GM18499 (cell line): Measurements from ENCODE around the gene RGL2.
"Not testable (repeated sequence)": the region's sequence is repeated elsewhere in the genome, so short reads cannot be mapped to it uniquely, and the experiment has no call there.

Experiments used
- ATAC-seq: cut with Tn5 transposase; IDR thresholded peaks from one replicate; pipeline ENCODE4 v1.9.1; 2021; ENCODE audit warnings: moderate number of reproducible peaks; ENCODE audit not compliant: insufficient read depth, unreplicated experiment

The RGL2 gene

GRCh38 chr6:33298773-33299236 lies at the start of gene RGL2:
RGL2 (minus strand) TSS chr6:33298942; CDS start chr6:33298610, 332 bp downstream.
- ATAC-seq: no peak

- ATAC-seq: no peak
Measured at GRCh38 chr6:33347816-33348215, 49.1 kb upstream of the RGL2 start.

- not testable (repeated sequence) for ATAC-seq
Measured at GRCh38 chr6:33346972-33347371, 48.2 kb upstream of the RGL2 start.

GRCh38 chr6:33344701-33345697 lies 46.3 kb upstream of the RGL2 start:
- ATAC-seq: no peak

- no peak for ATAC-seq
Measured at GRCh38 chr6:33343953-33344611, 45.3 kb upstream of the RGL2 start.

- ATAC-seq: not testable (repeated sequence)
Measured at GRCh38 chr6:33343606-33343952, 44.8 kb upstream of the RGL2 start.

GRCh38 chr6:33339193-33339592 lies 40.5 kb upstream of the RGL2 start:
- no peak for ATAC-seq

- ATAC-seq: no peak
Measured at GRCh38 chr6:33336495-33336894, 37.8 kb upstream of the RGL2 start.

GRCh38 chr6:33335916-33336315 lies 37.2 kb upstream of the RGL2 start:
- no peak for ATAC-seq

GRCh38 chr6:33333666-33334065 lies 34.9 kb upstream of the RGL2 start:
- ATAC-seq: no peak

- ATAC-seq: no peak
Measured at GRCh38 chr6:33330736-33331135, 32.0 kb upstream of the RGL2 start.

- ATAC-seq: no peak
Measured at GRCh38 chr6:33329058-33329457, 30.3 kb upstream of the RGL2 start.

- ATAC-seq: no peak
Measured at GRCh38 chr6:33324125-33324524, 25.4 kb upstream of the RGL2 start.

- ATAC-seq: no peak
Measured at GRCh38 chr6:33323623-33323948, 24.8 kb upstream of the RGL2 start.

- no peak for ATAC-seq
Measured at GRCh38 chr6:33321227-33321626, 22.5 kb upstream of the RGL2 start.

- no peak for ATAC-seq
Measured at GRCh38 chr6:33320315-33321181, 21.8 kb upstream of the RGL2 start.

GRCh38 chr6:33319939-33320314 lies 21.2 kb upstream of the RGL2 start:
- no peak for ATAC-seq

- no peak for ATAC-seq
Measured at GRCh38 chr6:33318426-33319073, 19.8 kb upstream of the RGL2 start.

- peak; percentile 35 for ATAC-seq
Measured at GRCh38 chr6:33317669-33318425, 19.1 kb upstream of the RGL2 start, which contains the start of gene ZBTB22. ZBTB22 (minus strand) TSS chr6:33317744; CDS start chr6:33316916, 828 bp downstream.

- ATAC-seq: no peak
Measured at GRCh38 chr6:33317419-33317668, 18.6 kb upstream of the RGL2 start.
